HG02943 (cell line): ENCODE data around the gene NLGN2.

Source experiments
- ATAC-seq: cut with Tn5 transposase; IDR thresholded peaks from one replicate; pipeline ENCODE4 v1.9.1; 2021; ENCODE audit warnings: mild to moderate bottlenecking, low read depth, moderate library complexity; ENCODE audit not compliant: unreplicated experiment

NLGN2 gene

GRCh38 chr17:7435676-7436555 lies 28.3 kb downstream of the NLGN2 start:
- ATAC-seq: peak; percentile 4

DNA sequence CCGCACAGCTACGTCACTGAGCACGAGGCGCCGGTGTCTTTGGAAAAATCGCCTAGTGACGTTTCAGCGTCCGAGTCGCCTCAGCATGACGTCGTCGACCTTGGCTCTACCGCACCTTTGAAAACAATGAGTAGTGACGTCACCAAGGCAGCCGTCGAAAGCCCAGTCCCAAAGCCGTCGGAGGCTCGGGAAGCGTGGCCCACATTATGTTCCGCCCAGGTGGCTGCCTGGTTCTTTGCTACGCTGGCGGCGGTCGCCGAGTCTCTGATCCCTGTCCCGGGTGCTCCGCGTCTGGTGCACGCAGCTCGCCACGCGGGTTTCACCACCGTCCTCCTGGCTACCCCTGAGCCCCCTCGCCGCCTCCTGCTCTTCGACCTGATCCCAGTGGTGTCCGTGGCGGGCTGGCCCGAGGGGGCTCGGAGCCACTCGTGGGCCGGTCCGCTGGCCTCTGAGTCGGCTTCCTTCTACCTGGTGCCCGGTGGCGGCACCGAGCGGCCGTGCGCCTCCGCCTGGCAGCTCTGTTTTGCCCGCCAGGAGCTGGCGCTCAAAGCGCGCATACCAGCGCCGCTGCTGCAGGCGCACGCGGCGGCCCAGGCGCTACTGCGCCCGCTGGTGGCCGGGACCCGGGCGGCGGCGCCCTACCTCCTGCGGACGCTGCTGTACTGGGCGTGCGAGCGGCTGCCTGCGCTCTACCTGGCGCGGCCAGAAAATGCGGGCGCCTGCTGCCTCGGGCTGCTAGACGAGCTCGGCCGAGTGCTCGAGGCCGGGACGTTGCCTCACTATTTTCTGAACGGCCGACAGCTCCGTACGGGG lies 29.1 kb downstream of the NLGN2 start:
- ATAC-seq: no peak

GRCh38 chr17:7437369-7437863 lies 29.8 kb downstream of the NLGN2 start:
- no peak for ATAC-seq

DNA sequence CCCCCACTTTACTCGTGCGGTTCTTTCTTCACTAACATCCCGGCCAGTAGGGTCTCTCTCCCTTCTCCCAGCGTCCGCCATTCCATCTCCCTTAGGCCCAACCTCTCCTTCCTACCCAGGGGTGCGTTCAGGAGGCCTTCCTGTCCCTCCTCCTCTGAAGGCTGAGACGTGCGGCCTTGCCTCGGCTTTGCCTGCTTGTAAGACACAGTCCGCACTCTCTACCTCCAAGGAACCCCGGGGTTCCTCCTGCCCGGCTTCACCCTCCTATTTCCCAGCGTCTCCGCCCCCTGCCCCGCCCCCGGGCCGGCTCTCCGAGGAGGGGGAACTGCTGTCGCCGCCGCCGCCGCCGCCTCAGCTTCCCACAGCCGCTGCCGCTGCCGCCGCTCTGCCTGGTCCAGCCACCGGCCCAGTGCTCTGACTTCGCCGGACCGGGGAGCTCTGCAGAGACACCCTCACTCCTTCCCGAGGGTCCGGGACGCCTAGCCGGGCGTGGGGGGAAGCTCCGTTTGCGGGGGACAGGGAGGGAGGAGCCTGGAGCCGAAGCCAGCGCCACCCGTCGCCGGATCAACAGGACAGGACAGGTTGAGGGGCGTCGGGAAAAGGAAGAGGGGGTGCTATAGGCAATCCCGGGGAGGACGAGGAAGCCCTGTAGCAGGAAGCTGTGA lies 30.4 kb downstream of the NLGN2 start:
- no peak for ATAC-seq

DNA sequence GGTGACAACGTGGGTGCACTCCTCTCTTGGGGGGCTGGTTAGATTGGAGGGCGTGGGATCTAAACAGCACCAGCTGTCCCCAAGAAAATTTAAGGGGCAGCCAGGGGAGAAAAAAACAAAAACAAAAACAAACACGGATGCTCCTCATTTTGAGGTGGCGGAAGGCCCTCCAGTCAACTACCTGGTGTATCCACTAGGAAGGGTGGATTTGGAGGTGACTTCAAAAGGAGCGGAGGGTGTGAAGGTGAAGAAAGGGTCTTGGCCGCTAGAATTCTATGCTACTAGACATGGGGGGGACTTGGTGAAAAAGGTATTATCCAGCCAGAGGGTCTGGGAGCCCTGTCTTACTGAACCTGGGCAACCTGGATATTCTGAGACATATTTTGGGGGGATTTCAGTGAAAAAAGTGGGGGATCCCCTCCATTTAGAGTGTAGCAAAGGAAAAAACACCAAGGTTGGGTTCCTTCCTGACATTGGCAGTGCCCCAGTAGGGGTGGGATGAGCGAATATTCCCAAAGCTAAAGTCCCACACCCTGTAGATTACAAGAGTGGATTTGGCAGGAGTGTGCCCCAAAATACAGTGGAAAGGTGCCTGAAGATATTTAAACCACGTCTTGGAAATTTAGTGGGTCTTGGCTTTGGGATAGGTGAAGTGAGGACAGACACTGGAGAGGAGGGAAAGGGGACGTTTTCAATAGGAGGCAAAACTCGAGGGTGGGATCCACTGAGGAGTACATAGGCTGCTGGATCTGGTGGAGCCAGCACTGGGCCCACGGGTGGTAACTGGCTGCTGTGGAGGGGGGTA lies 31.2 kb downstream of the NLGN2 start:
- no peak for ATAC-seq

DNA sequence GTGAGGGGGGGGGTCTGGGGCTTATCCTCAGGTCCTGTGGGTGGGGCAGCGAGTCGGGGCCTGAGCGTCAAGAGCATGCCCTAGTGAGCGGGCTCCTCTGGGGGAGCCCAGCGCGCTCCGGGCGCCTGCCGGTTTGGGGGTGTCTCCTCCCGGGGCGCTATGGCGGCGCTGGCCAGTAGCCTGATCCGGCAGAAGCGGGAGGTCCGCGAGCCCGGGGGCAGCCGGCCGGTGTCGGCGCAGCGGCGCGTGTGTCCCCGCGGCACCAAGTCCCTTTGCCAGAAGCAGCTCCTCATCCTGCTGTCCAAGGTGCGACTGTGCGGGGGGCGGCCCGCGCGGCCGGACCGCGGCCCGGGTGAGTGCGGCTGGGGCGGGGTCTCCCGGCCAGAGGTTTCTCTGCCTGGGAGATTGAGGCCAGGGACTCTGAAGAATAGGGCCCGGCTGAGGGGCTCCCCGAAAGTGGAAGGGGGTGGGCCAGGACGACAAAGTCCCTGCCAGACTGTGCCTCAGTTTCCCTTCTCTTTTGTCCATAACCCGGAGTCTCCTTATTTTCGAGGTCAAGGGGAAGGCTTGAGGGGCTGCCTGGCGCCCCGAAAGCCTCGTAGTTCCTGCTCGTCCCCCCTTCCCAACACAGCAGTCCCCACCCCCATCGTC lies 31.9 kb downstream of the NLGN2 start, which contains the start of gene FGF11:
FGF11 (plus strand) TSS at position 51 of the 651 bp plus-strand sequence; CDS start at position 160, 109 bp downstream.
- ATAC-seq: no peak

DNA sequence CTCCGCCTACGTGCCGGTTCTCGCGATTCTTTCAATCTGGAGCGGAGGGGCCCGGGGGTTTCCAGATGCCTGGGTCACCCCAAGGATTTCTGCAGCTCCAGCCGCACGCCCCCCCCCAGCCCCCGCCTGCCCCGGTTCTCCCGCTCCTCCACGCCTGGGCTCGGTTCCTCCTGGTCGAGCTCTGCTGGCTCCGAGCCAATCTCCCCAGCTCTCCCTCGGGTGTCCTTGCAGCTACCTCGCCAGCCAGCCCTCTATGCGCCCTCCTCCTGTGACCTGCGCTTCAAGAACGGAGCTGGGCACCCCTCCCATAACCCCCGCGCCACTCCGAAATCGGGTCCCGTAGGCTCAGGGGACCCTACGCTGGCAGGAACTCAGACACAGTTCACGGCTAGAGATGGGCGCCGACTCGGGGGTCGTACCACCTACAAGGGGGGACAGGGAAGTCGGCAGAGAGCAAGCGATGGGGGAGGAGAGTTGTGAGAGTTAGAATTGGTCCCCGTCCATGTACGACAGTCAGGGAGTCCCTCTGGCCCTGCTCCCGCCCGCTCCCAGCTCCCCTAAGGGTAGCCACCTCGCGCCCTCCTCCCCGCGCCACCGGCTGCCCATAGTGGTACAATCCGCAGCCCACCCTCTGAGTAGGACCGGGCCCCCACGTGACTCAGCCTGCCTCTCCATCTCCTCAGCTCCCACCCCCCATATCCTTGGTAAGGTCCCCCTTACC lies 32.6 kb downstream of the NLGN2 start:
- ATAC-seq: no peak

DNA sequence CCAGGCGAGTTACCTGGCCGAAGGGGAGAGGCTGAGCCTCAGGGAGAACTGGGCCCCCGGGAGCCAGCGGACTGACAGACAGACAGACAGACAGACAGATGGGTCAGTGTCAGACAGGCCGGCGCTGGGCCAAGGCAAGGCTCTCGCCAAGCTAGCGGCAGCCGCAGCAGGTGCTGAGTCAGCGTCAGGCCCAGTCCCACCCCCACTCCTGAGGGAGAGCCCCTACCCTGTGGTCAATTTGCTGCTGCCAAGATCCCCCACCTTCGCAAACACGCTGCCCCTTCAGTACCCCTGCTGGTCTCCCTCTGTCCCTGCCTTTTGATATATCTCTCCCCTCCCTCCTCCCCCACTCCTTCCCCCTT lies 33.2 kb downstream of the NLGN2 start:
- ATAC-seq: no peak

- ATAC-seq: no peak
Observed at GRCh38 chr17:7441266-7441665, 33.6 kb downstream of the NLGN2 start.

DNA sequence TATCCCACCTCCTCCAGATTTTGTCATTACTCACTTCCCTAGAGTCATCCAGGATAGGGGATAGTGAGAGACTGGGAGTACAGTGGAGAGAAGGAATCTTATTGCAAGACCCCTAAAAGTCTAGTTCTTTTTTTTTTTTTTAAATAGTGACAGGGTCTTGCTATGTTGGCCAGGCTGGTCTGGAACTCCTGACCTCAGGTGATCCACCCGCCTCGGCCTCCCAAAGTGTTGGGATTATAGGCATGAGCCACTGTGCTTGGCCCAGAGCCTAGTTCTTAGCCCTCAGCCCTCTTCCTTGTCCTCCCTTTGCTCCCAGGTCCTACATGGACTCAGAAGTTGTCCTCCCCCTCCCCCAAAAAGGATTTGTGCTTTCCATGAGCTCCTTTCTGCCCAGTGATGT lies 34.5 kb downstream of the NLGN2 start:
- no peak for ATAC-seq

DNA sequence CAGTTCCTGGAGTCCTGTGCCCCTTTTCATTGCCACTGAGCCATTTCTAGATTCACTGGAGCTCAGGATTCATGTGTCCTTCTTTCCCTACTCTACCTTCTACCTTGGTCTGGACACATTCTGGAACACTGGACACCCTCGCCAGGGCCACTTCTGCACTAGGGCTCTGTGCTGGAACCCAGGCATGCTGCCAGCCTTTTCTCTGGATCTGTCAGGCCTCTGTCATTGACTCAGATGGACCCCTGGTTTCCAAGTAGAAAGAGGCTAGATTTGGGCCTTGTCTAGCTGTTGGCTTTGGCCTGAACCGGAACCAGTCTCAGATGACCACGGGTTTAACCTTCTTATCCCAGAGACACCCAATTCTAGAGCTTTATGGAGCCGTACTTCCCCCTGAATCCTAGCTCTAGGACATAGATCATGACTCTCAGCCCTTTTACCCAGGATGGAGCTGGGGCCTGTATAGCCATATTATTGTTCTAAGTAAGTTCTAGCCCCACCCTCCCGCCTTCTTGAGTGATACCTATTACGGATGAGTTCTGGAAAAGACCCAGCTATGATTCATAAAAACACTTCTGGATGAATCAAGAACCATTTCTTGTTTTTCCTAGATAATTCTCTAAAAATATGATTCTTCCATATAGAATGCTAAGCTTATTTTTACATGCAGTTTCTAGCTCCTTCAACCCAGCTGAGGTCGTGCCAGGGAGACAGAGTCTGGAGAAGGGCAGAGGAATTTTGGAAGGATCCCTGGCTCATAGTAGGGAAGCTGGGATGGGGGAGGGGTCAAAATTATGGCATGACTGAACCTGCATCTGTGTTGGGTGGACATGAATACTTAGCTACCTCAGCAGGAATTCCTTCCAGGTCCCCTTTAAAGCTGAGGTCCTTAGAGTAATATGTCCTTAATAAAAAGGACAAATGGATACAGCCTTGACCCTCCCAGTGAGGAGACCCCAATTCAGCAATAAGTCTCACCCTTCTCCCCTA lies 36.1 kb downstream of the NLGN2 start:
- no peak for ATAC-seq

DNA sequence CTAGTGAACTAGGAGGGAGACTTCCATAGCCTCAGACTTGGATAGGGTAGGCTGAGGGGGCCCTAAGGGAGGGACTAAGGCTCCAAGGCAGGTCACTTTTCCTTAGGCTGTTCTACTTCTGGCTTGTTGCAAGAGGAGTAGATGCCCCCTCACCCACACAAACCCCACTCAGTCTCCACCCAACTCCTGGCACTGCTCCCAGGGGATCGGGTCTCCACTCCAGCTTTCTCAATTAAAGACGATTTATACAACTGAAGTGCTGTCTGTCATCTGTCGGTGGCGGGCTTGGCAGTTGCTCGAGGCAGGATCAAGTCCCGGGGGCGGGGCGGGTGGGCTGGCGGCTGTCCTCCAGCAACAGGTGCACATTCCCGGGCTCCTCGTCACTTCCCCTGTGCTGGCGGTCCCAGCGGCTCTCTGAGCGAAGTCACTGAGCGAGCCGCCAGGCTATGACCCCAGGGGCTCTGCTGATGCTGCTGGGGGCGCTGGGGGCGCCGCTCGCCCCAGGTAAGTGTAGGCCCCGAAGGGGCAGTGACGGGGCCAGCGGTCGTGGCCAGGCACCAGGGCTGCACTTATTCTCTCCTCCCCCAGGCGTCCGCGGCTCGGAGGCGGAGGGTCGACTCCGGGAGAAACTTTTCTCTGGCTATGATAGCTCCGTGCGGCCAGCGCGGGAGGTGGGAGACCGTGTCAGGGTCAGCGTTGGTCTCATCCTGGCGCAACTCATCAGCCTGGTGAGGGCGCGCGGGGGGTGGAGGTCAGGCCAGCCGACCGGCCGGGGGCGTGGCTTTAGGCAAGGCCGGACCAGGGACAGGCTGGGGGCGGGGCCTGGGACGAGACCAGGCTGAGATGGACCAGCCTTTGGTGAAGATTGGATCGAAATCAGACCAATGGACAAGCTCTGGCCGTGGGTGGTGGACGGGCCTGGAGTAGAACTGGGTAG lies 37.3 kb downstream of the NLGN2 start, which contains the start of gene CHRNB1:
CHRNB1 (plus strand) TSS at position 380 of the 937 bp plus-strand sequence; CDS start at position 447, 67 bp downstream.
- no peak for ATAC-seq

DNA sequence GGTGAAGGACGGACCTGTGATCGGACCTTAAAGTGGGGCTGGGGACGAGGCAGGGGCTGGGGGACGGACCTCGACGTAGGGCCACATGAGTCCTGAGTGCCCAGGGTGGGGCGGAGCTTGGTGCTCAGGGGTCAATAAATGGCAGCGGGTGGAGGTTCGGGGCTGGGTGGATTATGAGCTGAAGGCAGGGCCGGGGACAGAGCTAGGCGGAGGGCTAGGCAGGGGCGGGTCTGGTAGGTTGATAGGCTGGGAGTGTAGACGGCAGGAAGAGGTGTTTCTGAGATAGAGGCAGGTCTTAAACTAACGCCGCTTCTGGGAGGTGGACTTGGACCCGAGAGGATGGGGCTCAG lies 37.9 kb downstream of the NLGN2 start:
- ATAC-seq: no peak

DNA sequence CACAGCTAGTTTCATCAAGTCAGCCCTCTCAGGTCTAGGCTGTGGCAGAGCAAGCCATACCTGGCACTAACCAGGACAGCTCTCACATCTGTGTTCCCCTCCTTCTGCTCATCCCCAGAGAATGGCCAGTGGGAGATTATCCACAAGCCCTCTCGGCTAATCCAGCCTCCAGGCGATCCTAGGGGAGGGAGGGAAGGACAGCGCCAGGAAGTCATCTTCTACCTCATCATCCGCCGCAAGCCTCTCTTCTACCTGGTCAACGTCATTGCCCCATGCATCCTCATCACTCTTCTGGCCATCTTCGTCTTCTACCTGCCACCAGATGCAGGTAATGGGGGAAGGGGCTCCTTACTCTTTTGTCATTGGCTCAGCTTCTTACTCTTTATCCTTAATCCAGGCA lies 40.8 kb downstream of the NLGN2 start:
- ATAC-seq: no peak

DNA sequence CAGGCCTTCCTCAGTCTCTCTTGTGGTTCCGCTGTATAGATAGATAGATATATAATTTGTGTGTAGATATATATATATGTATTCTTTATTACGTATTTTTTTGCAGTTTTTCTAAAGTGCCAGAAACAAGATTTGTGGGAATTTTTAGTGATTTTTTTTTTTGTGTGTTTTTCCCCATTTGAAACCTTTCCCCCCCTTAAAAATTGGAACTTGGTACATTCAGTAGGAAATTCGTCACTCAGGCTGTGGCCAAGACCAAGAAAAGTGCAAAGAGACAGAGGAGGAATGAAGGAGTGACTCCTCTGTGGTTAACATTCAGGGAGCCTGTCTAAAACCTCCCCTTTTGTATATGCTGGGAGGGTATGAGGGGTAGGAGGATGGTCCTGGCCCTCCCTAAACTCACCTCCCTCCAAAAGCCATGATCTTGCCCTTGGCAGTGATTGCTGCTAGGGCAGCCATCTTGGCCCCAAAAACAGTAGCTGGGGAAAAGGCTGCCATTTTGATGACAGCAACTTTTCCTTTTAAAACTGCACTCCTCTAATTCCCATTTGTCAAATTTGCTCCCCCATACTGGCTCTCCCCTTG lies 52.4 kb downstream of the NLGN2 start:
- no peak for ATAC-seq
